OCI-LY1 (cell line): ENCODE measurements around the gene ARHGEF11.

Experiments used
- H2AFZ ChIP-seq: fragments of 200-600 bp; sonication (generic), shearing (Covaris generic); 2 replicates; pipeline ENCODE4 v1.6.0; 2014; ENCODE audit warnings: antibody characterized with exemption, mild to moderate bottlenecking, low read length
- H3F3A ChIP-seq: fragments of 200-600 bp; sonication (generic), shearing (Covaris generic); 2 replicates; pipeline ENCODE4 v1.6.0; 2014; ENCODE audit warnings: mild to moderate bottlenecking, antibody characterized with exemption, low read length, moderate library complexity; ENCODE audit not compliant: insufficient read depth
- H3K27ac ChIP-seq: fragments of 200-600 bp; sonication (generic); 2 replicates; pipeline ENCODE4 v1.5.1; 2014; ENCODE audit warnings: low read length, mixed run types, mild to moderate bottlenecking, low read depth; ENCODE audit not compliant: poor library complexity, severe bottlenecking
- H3K27me3 ChIP-seq: fragments of 200-600 bp; sonication (generic); 2 replicates; pipeline ENCODE4 v1.6.0; 2014; ENCODE audit warnings: antibody characterized with exemption, mild to moderate bottlenecking, low read length, moderate library complexity; ENCODE audit not compliant: insufficient read depth
- H3K36me3 ChIP-seq: fragments of 200-600 bp; sonication (generic); 2 replicates; pipeline ENCODE4 v1.6.1; 2014; ENCODE audit warnings: mild to moderate bottlenecking, antibody characterized with exemption, low read length, moderate library complexity, mixed read lengths; ENCODE audit not compliant: insufficient read depth
- H3K4me1 ChIP-seq: fragments of 200-600 bp; sonication (generic); 2 replicates; pipeline ENCODE4 v1.5.1; 2014; ENCODE audit warnings: mild to moderate bottlenecking, low read length, moderate library complexity; ENCODE audit not compliant: insufficient read depth, severe bottlenecking
- H3K4me2 ChIP-seq: fragments of 200-600 bp; sonication (generic), shearing (Covaris generic); 2 replicates; pipeline ENCODE4 v1.6.1; 2014; ENCODE audit warnings: low read length
- H3K4me3 ChIP-seq: fragments of 200-600 bp; sonication (generic); 2 replicates; pipeline ENCODE4 v1.5.1; 2014; ENCODE audit warnings: low read length, low read depth, mild to moderate bottlenecking, mixed read lengths; ENCODE audit not compliant: poor library complexity, severe bottlenecking
- H3K79me2 ChIP-seq: fragments of 200-600 bp; shearing (Covaris generic); 2 replicates; pipeline ENCODE4 v1.6.1; 2016; ENCODE audit warnings: mixed run types, low read length, mixed read lengths; ENCODE audit not compliant: insufficient read depth
- H3K9ac ChIP-seq: fragments of 200-600 bp; sonication (generic), shearing (Covaris generic); 2 replicates; pipeline ENCODE4 v1.6.1; 2014; ENCODE audit warnings: mild to moderate bottlenecking, low read length, mixed read lengths
- H3K9me2 ChIP-seq: fragments of 200-600 bp; sonication (generic), shearing (Covaris generic); 2 replicates; pipeline ENCODE4 v1.6.1; 2014; ENCODE audit warnings: low read depth, mild to moderate bottlenecking, low read length, mixed read lengths
- H3K9me3 ChIP-seq: fragments of 200-600 bp; shearing (Covaris generic); 2 replicates; pipeline ENCODE4 v1.6.1; 2014; ENCODE audit warnings: low read length, mixed read lengths
- H4K20me1 ChIP-seq: fragments of 200-600 bp; sonication (generic), shearing (Covaris generic); 2 replicates; pipeline ENCODE4 v1.6.0; 2016; ENCODE audit warnings: mild to moderate bottlenecking, low read length; ENCODE audit not compliant: insufficient read depth
- CTCF ChIP-seq: fragments of 200-600 bp; sonication (generic), shearing (Covaris generic); IDR thresholded peaks from 2 replicates; pipeline ENCODE4 v1.5.1; 2017; ENCODE audit warnings: mild to moderate bottlenecking, antibody characterized with exemption, low read length, moderate library complexity, mixed read lengths
- EZH2 ChIP-seq: fragments of 200-600 bp; sonication (generic), shearing (Covaris generic); IDR thresholded peaks from 2 replicates; pipeline ENCODE4 v1.8.0; 2017; ENCODE audit warnings: borderline replicate concordance, mixed run types, mild to moderate bottlenecking, antibody characterized with exemption, low read length, moderate library complexity, mixed read lengths

ARHGEF11 gene

GRCh38 chr1:156939786-156940334, 105.7 kb downstream of the ARHGEF11 start:
- no peaks in the 10 kb centered on the region for H3K36me3 ChIP-seq

GRCh38 chr1:156938813-156939212, 106.7 kb downstream of the ARHGEF11 start:
- Histone ChIP-seq H3K27me3 (no peaks in the 10 kb centered on the region; the same call in 1 of the 2 replicates), H4K20me1 (no peaks in the 10 kb centered on the region)
- TF ChIP-seq CTCF: no peak
- TF ChIP-seq EZH2: no peak

More at GRCh38 chr1:156939786-156940334, 105.7 kb downstream of the ARHGEF11 start:
- H3K79me2 ChIP-seq: no peaks in the 10 kb centered on the region
- H3K4me2 ChIP-seq: no peak overlapping the region
- no peak overlapping the region for H2AFZ ChIP-seq
- no peak overlapping the region for H3K9ac ChIP-seq
- no peaks in the 10 kb centered on the region for H3K27me3 ChIP-seq
- no peaks in the 10 kb centered on the region for H3K9me3 ChIP-seq
- H3K9me2 ChIP-seq: no peaks in the 10 kb centered on the region
- no peaks in the 10 kb centered on the region for H3F3A ChIP-seq
- TF ChIP-seq EZH2: no peak
- no peak for TF ChIP-seq CTCF
- no peak overlapping the region for H3K4me3 ChIP-seq
- H4K20me1 ChIP-seq: no peaks in the 10 kb centered on the region
- no peaks in the 10 kb centered on the region for H3K4me1 ChIP-seq
- H3K27ac ChIP-seq: no peak overlapping the region

GRCh38 chr1:156937883-156938282, 107.7 kb downstream of the ARHGEF11 start:
- Histone ChIP-seq H3K9me2 (no peaks in the 10 kb centered on the region), H3K9ac (no peak overlapping the region), H3F3A (no peaks in the 10 kb centered on the region), H3K4me2 (no peak overlapping the region), H3K9me3 (no peaks in the 10 kb centered on the region), H3K4me1 (no peaks in the 10 kb centered on the region), H3K79me2 (no peaks in the 10 kb centered on the region), H3K4me3 (no peak overlapping the region), H3K36me3 (no peaks in the 10 kb centered on the region), H3K27ac (no peak overlapping the region), H2AFZ (no peak overlapping the region), H3K27me3 (no peaks in the 10 kb centered on the region; the same call in 1 of the 2 replicates), H4K20me1 (no peaks in the 10 kb centered on the region)
- no peak for TF ChIP-seq CTCF
- TF ChIP-seq EZH2: no peak

More at GRCh38 chr1:156938813-156939212, 106.7 kb downstream of the ARHGEF11 start:
- no peak overlapping the region for H3K27ac ChIP-seq
- H3K36me3 ChIP-seq: no peaks in the 10 kb centered on the region
- H3K4me3 ChIP-seq: no peak overlapping the region
- H3K4me1 ChIP-seq: no peaks in the 10 kb centered on the region
- H3K4me2 ChIP-seq: no peak overlapping the region
- H3F3A ChIP-seq: no peaks in the 10 kb centered on the region
- H3K79me2 ChIP-seq: no peaks in the 10 kb centered on the region
- H3K9me3 ChIP-seq: no peaks in the 10 kb centered on the region
- H3K9me2 ChIP-seq: no peaks in the 10 kb centered on the region
- no peak overlapping the region for H2AFZ ChIP-seq
- no peak overlapping the region for H3K9ac ChIP-seq
